ENCODE data around the gene ZNF25. TPM values are rescaled to one million over a fixed set of nuclear protein-coding genes. Genes with fewer than 3 reads are reported as not detected.

The ZNF25 gene
- total and polyA plus RNA-seq, 2 of the 4 experiments (the other 2 are of a cell fraction): 5.1 to 9.5 TPM

DNA sequence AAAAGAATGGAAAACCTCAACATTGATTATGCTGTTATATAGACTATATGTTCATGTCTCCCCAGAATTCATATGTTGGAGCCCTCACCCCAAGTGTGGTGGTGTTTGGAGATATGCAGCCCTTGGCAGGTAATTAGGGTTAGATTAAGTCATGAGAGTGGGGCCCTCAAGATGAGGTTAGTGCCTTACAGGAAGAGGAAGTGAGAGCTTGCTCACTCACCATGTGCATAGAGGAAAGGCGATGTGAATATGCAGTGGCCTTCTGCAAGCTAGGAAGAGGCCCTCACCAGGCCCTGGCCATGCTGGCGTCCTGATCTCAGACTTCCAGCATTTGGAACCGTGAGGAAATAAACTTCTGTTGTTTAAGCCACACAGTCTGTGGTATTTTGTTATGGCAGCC lies 48.8 kb upstream of the ZNF25 start:
- no peaks in the 10 kb centered on the region for H3K9me3 ChIP-seq (ENCODE audit: control insufficient read depth, insufficient read depth, low read length)
- H2AK9ac ChIP-seq (replicated peaks; ENCODE audit: low read depth, low read length, poor library complexity): no peak overlapping the region
- in situ Hi-C loops (cut with MboI; ENCODE audit: low sequenced_read_pairs) (no loop called here), dilution Hi-C loops (cut with HindIII; ENCODE audit: low sequenced_read_pairs, unreplicated experiment) (no loop called here), intact Hi-C loops (cut with micrococcal nuclease) (no loop called here)
- H3K4me2 ChIP-seq (ENCODE audit: low read depth, low read length): no peak overlapping the region
- ATAC-seq (ENCODE audit: low read depth) (no peak), DNase-seq (no peak)
- H2BK5ac ChIP-seq (ENCODE audit: low read depth, low read length, poor library complexity, severe bottlenecking): no peak overlapping the region
- H4K91ac ChIP-seq (ENCODE audit: insufficient read depth, low read depth, low read length): no peak overlapping the region
- H3K9me1 ChIP-seq (ENCODE audit: insufficient read depth, low read length): no peaks in the 10 kb centered on the region
- H4K5ac ChIP-seq (ENCODE audit: low read depth, low read length): no peak overlapping the region
- TF ChIP-seq, protein P1, sequence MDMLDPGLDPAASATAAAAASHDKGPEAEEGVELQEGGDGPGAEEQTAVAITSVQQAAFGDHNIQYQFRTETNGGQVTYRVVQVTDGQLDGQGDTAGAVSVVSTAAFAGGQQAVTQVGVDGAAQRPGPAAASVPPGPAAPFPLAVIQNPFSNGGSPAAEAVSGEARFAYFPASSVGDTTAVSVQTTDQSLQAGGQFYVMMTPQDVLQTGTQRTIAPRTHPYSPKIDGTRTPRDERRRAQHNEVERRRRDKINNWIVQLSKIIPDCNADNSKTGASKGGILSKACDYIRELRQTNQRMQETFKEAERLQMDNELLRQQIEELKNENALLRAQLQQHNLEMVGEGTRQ (IDR thresholded peaks at IDR 0.05; ENCODE audit: low read depth, low read length): no peak
- TF ChIP-seq POLR2A (IDR thresholded peaks at IDR 0.05; ENCODE audit: low read depth, low read length) (no peak), CHD1 (IDR thresholded peaks at IDR 0.05; ENCODE audit: low read depth, low read length) (no peak), NFE2L2 (IDR thresholded peaks at IDR 0.05; ENCODE audit: low read depth, low read length) (no peak), RAD21 (IDR thresholded peaks at IDR 0.05; ENCODE audit: low read length) (no peak), SMC3 (IDR thresholded peaks at IDR 0.05; ENCODE audit: low read depth, low read length) (no peak), MAFK (IDR thresholded peaks at IDR 0.05; ENCODE audit: low read depth, low read length) (no peak), BHLHE40 (IDR thresholded peaks at IDR 0.05; ENCODE audit: low read depth, low read length) (no peak), FOS (IDR thresholded peaks at IDR 0.05; ENCODE audit: low read depth, low read length) (no peak), RFX5 (IDR thresholded peaks at IDR 0.05; ENCODE audit: low read depth, low read length) (no peak), MAZ (IDR thresholded peaks at IDR 0.05; ENCODE audit: borderline replicate concordance, low read depth, low read length) (no peak)
- TF ChIP-seq, protein P2, sequence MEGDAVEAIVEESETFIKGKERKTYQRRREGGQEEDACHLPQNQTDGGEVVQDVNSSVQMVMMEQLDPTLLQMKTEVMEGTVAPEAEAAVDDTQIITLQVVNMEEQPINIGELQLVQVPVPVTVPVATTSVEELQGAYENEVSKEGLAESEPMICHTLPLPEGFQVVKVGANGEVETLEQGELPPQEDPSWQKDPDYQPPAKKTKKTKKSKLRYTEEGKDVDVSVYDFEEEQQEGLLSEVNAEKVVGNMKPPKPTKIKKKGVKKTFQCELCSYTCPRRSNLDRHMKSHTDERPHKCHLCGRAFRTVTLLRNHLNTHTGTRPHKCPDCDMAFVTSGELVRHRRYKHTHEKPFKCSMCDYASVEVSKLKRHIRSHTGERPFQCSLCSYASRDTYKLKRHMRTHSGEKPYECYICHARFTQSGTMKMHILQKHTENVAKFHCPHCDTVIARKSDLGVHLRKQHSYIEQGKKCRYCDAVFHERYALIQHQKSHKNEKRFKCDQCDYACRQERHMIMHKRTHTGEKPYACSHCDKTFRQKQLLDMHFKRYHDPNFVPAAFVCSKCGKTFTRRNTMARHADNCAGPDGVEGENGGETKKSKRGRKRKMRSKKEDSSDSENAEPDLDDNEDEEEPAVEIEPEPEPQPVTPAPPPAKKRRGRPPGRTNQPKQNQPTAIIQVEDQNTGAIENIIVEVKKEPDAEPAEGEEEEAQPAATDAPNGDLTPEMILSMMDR (conservative IDR thresholded peaks at IDR 0.05; ENCODE audit: low read depth, low read length): no peak
- BruUV-seq (replicated peaks): no TSS peak
- no peak overlapping the region for H3K14ac ChIP-seq (replicated peaks; ENCODE audit: low read depth, low read length)
- no peaks in the 10 kb centered on the region for H3K27me3 ChIP-seq (ENCODE audit: control insufficient read depth, insufficient read depth, low read length)
- CTCF ChIA-PET: no interaction called here
- H3K4me1 ChIP-seq (ENCODE audit: control insufficient read depth, insufficient read depth, low read length): no peaks in the 10 kb centered on the region
- H3K9ac ChIP-seq (ENCODE audit: low read depth, low read length): no peak overlapping the region
- H3K79me1 ChIP-seq (ENCODE audit: low read depth in 1 of 2, low read length in 2 of 2): no peaks in the 10 kb centered on the region
- H3K56ac ChIP-seq (ENCODE audit: extremely low read depth, insufficient read depth, low read length): no peak overlapping the region
- H2AK5ac ChIP-seq (ENCODE audit: low read depth, low read length): no peak overlapping the region
- H3K27ac ChIP-seq (ENCODE audit: insufficient read depth, low read length): no peak overlapping the region
- H4K8ac ChIP-seq (ENCODE audit: low read depth in 2 of 2, low read length in 2 of 2): no peak overlapping the region
- no peak overlapping the region for H3K23ac ChIP-seq (ENCODE audit: low read depth, low read length)
- no peak overlapping the region for H2BK120ac ChIP-seq (ENCODE audit: low read depth, low read length)
- H4K20me1 ChIP-seq (ENCODE audit: insufficient read depth, low read length): no peaks in the 10 kb centered on the region
- H3K4ac ChIP-seq (ENCODE audit: low read depth, low read length): no peak overlapping the region
- H3K18ac ChIP-seq (ENCODE audit: low read depth, low read length): no peak overlapping the region
- WGBS, 2 experiments (ENCODE audit: extremely low coverage in 2 of 2, insufficient read length in 1 of 2): 100% methylated on average over 1 of the region's 3 CpGs; no CpG with 5 or more reads in 1 of the 2 experiments
- H2BK15ac ChIP-seq (ENCODE audit: low read depth, low read length): no peak overlapping the region
- POLR2A ChIA-PET (ENCODE audit: unreplicated experiment): no interaction called here
- H3K4me3 ChIP-seq (ENCODE audit: insufficient read depth, low read depth, low read length): no peak overlapping the region
- H3K36me3 ChIP-seq (ENCODE audit: control insufficient read depth, insufficient read depth, low read length): peaks cover 8% of the 10 kb centered on the region
- H2BK20ac ChIP-seq (ENCODE audit: low read depth, low read length): no peak overlapping the region
- no peak overlapping the region for H2AFZ ChIP-seq (replicated peaks; ENCODE audit: low read length, poor library complexity)
